Activated T-helper 17 cell treated with anti-CD3 and anti-CD28 coated beads, Interleukin-2, amount 50 U/mL, for 72 hours (primary cell): ENCODE data around the gene USP36. TPM values are rescaled to one million over a fixed set of nuclear protein-coding genes. Genes with fewer than 3 reads are reported as not detected.
A peak's percentile ranks its signal among the peaks of the same experiment; 100 is the strongest.
"Not testable (repeated sequence)": the region's sequence is repeated elsewhere in the genome, so short reads cannot be mapped to it uniquely, and the experiment has no call there.

Source experiments
- ATAC-seq: fragments of 150-1000 bp; cut with Tn5 transposase; replicated peaks from 2 replicates; pipeline ENCODE4 v1.10.0; 2021; ENCODE audit warnings: mild to moderate bottlenecking, moderate library complexity
- H3K27ac Mint-ChIP-seq: one replicate; pipeline ENCODE4 v1.8.0; 2022; ENCODE audit warnings: mixed read lengths
- H3K27me3 Mint-ChIP-seq: one replicate; pipeline ENCODE4 v1.8.0; 2022; ENCODE audit warnings: mixed read lengths
- H3K36me3 Mint-ChIP-seq: one replicate; pipeline ENCODE4 v1.8.0; 2022; ENCODE audit warnings: low read depth, mild to moderate bottlenecking, mixed read lengths
- H3K4me1 Mint-ChIP-seq: one replicate; pipeline ENCODE4 v1.8.0; 2022; ENCODE audit warnings: mixed read lengths
- H3K4me3 Mint-ChIP-seq: one replicate; pipeline ENCODE4 v1.8.0; 2022; ENCODE audit warnings: mild to moderate bottlenecking, mixed read lengths
- H3K9me3 Mint-ChIP-seq: one replicate; pipeline ENCODE4 v1.8.0; 2022; ENCODE audit warnings: mixed read lengths
- total RNA-seq, 2 donors: library from RNA; stranded (reverse); gene quantifications; one replicate each; pipeline ENCODE4 v1.2.3, GENCODE V29; 2022

Gene USP36
- 100 to 1,000 TPM in 1 of 2 donors, 10 to 100 TPM in 1; 95.3 to 139 TPM for total RNA-seq

- H3K36me3 Mint-ChIP-seq: peaks cover 45% of the 10 kb centered on the region
- H3K4me1 Mint-ChIP-seq: peaks cover 32% of the 10 kb centered on the region
- no peaks in the 10 kb centered on the region for H3K27me3 Mint-ChIP-seq
- H3K4me3 Mint-ChIP-seq: peak within 1 kb of the TSS; percentile 87
- no peaks in the 10 kb centered on the region for H3K9me3 Mint-ChIP-seq
- peak; percentile 91 for ATAC-seq
- H3K27ac Mint-ChIP-seq: peak within 1 kb of the TSS; percentile 92
These were observed at the start of gene USP36 for GRCh38 chr17:78840780-78841611. Gene USP36 (minus strand): TSS chr17:78840814. CDS start chr17:78836363, 4,451 bp downstream.

- H3K36me3 Mint-ChIP-seq, H3K9me3 Mint-ChIP-seq, ATAC-seq, H3K27me3 Mint-ChIP-seq, H3K4me1 Mint-ChIP-seq: not testable (repeated sequence)
- H3K27ac Mint-ChIP-seq: peak overlapping the region; percentile 58
- H3K4me3 Mint-ChIP-seq: peak overlapping the region; percentile 45
These were observed 49.5 kb upstream of the USP36 start for GRCh38 chr17:78890096-78890495.

GRCh38 chr17:78889531-78889930 is 48.9 kb upstream of the USP36 start:
- Mint-ChIP-seq H3K9me3 (no peaks in the 10 kb centered on the region), H3K4me1 (peaks cover 9% of the 10 kb centered on the region), H3K36me3 (no peaks in the 10 kb centered on the region), H3K27me3 (peaks cover 5% of the 10 kb centered on the region), H3K4me3 (peak overlapping the region; percentile 45), H3K27ac (peak overlapping the region; percentile 58)
- ATAC-seq: peak; percentile 76

GRCh38 chr17:78888941-78889518 is 48.4 kb upstream of the USP36 start:
- H3K4me3 Mint-ChIP-seq: peak overlapping the region; percentile 45

GRCh38 chr17:78886954-78887353 is 46.3 kb upstream of the USP36 start:
- Mint-ChIP-seq H3K9me3 (no peaks in the 10 kb centered on the region), H3K4me3 (no peak overlapping the region), H3K27me3 (peaks cover 5% of the 10 kb centered on the region), H3K27ac (no peak overlapping the region), H3K4me1 (peaks cover 9% of the 10 kb centered on the region), H3K36me3 (no peaks in the 10 kb centered on the region)
- ATAC-seq: no peak

More at GRCh38 chr17:78888941-78889518, 48.4 kb upstream of the USP36 start:
- Mint-ChIP-seq H3K27me3 (peaks cover 5% of the 10 kb centered on the region), H3K36me3 (no peaks in the 10 kb centered on the region), H3K4me1 (peaks cover 9% of the 10 kb centered on the region), H3K27ac (peak overlapping the region; percentile 58), H3K9me3 (no peaks in the 10 kb centered on the region)
- ATAC-seq: no peak

GRCh38 chr17:78885956-78886355 is 45.3 kb upstream of the USP36 start:
- no peak overlapping the region for H3K27ac Mint-ChIP-seq
- no peak for ATAC-seq
- no peak overlapping the region for H3K4me3 Mint-ChIP-seq

GRCh38 chr17:78884876-78885667 is 44.5 kb upstream of the USP36 start:
- Mint-ChIP-seq H3K9me3 (no peaks in the 10 kb centered on the region), H3K27me3 (no peaks in the 10 kb centered on the region), H3K4me3 (no peak overlapping the region), H3K36me3 (no peaks in the 10 kb centered on the region), H3K27ac (no peak overlapping the region), H3K4me1 (peaks cover 11% of the 10 kb centered on the region)
- ATAC-seq: no peak

More at GRCh38 chr17:78885956-78886355, 45.3 kb upstream of the USP36 start:
- peaks cover 9% of the 10 kb centered on the region for H3K4me1 Mint-ChIP-seq
- H3K27me3 Mint-ChIP-seq: peaks cover 3% of the 10 kb centered on the region
- no peaks in the 10 kb centered on the region for H3K9me3 Mint-ChIP-seq
- H3K36me3 Mint-ChIP-seq: no peaks in the 10 kb centered on the region

- ATAC-seq: no peak
- Mint-ChIP-seq H3K9me3 (no peaks in the 10 kb centered on the region), H3K36me3 (no peaks in the 10 kb centered on the region), H3K4me3 (no peak overlapping the region), H3K27me3 (no peaks in the 10 kb centered on the region), H3K27ac (no peak overlapping the region), H3K4me1 (peaks cover 11% of the 10 kb centered on the region)
These were observed 43.7 kb upstream of the USP36 start for GRCh38 chr17:78884148-78884825.

- Mint-ChIP-seq H3K27ac (no peak overlapping the region), H3K4me3 (no peak overlapping the region), H3K36me3 (no peaks in the 10 kb centered on the region), H3K9me3 (no peaks in the 10 kb centered on the region), H3K4me1 (peaks cover 12% of the 10 kb centered on the region), H3K27me3 (peaks cover 3% of the 10 kb centered on the region)
- no peak for ATAC-seq
These were observed 43.0 kb upstream of the USP36 start for GRCh38 chr17:78883533-78884131.

- no peak overlapping the region for H3K4me3 Mint-ChIP-seq
- H3K27me3 Mint-ChIP-seq: peaks cover 3% of the 10 kb centered on the region
- H3K27ac Mint-ChIP-seq: no peak overlapping the region
- H3K9me3 Mint-ChIP-seq: no peaks in the 10 kb centered on the region
- ATAC-seq: no peak
- H3K36me3 Mint-ChIP-seq: no peaks in the 10 kb centered on the region
- H3K4me1 Mint-ChIP-seq: peaks cover 12% of the 10 kb centered on the region
These were observed 42.5 kb upstream of the USP36 start for GRCh38 chr17:78883089-78883532.

GRCh38 chr17:78882540-78883088 is 42.0 kb upstream of the USP36 start:
- peaks cover 12% of the 10 kb centered on the region for H3K4me1 Mint-ChIP-seq
- no peak for ATAC-seq
- H3K36me3 Mint-ChIP-seq: no peaks in the 10 kb centered on the region
- no peaks in the 10 kb centered on the region for H3K9me3 Mint-ChIP-seq
- H3K27ac Mint-ChIP-seq: no peak overlapping the region
- no peak overlapping the region for H3K4me3 Mint-ChIP-seq
- H3K27me3 Mint-ChIP-seq: peaks cover 3% of the 10 kb centered on the region

- H3K27ac Mint-ChIP-seq: peak overlapping the region; percentile 84
- H3K36me3 Mint-ChIP-seq: no peaks in the 10 kb centered on the region
These were observed 39.1 kb upstream of the USP36 start for GRCh38 chr17:78879635-78880186.

GRCh38 chr17:78878871-78879527 is 38.4 kb upstream of the USP36 start:
- Mint-ChIP-seq H3K36me3 (no peaks in the 10 kb centered on the region), H3K4me1 (peaks cover 16% of the 10 kb centered on the region), H3K27ac (peak overlapping the region; percentile 84), H3K9me3 (no peaks in the 10 kb centered on the region), H3K4me3 (peak overlapping the region; percentile 60), H3K27me3 (peaks cover 12% of the 10 kb centered on the region)
- peak; percentile 7 for ATAC-seq

More at GRCh38 chr17:78879635-78880186, 39.1 kb upstream of the USP36 start:
- peaks cover 12% of the 10 kb centered on the region for H3K27me3 Mint-ChIP-seq
- ATAC-seq: peak; percentile 80
- H3K4me3 Mint-ChIP-seq: peak overlapping the region; percentile 60
- H3K4me1 Mint-ChIP-seq: peaks cover 16% of the 10 kb centered on the region
- H3K9me3 Mint-ChIP-seq: no peaks in the 10 kb centered on the region
